OCI-LY1 (cell line): ENCODE measurements around the gene TAS2R41.
"Not testable (repeated sequence)": the region's sequence is repeated elsewhere in the genome, so short reads cannot be mapped to it uniquely, and the experiment has no call there.

Source experiments
- EZH2 ChIP-seq: fragments of 200-600 bp; sonication (generic), shearing (Covaris generic); IDR thresholded peaks from 2 replicates; pipeline ENCODE4 v1.8.0; 2017; ENCODE audit warnings: borderline replicate concordance, mixed run types, mild to moderate bottlenecking, antibody characterized with exemption, low read length, moderate library complexity, mixed read lengths
- TF ChIP-seq, protein P1 (sequence below): fragments of 200-600 bp; sonication (generic), shearing (Covaris generic); IDR thresholded peaks from 2 replicates; pipeline ENCODE4 v1.5.1; 2017; ENCODE audit warnings: mild to moderate bottlenecking, antibody characterized with exemption, low read length, moderate library complexity, mixed read lengths

DNA sequence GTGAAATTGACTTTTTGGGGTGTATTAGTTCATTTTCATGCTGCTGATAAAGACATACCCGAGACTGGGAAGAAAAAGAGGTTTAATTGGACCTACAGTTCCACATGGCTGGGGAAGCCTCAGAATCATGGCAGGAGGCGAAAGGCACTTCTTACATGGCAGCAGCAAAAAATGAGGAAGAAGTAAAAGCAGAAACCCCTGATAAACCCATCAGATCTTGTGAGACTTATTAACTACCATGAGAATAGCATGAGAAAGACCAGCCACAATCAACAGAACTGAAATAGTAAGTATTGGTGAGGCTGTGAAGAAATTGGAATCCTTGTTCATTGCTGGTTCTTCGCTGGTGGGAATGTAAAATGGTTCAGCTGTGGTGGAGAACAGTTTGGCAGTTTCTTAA lies 8.6 kb downstream of the TAS2R41 start:
- TF ChIP-seq, protein P1, sequence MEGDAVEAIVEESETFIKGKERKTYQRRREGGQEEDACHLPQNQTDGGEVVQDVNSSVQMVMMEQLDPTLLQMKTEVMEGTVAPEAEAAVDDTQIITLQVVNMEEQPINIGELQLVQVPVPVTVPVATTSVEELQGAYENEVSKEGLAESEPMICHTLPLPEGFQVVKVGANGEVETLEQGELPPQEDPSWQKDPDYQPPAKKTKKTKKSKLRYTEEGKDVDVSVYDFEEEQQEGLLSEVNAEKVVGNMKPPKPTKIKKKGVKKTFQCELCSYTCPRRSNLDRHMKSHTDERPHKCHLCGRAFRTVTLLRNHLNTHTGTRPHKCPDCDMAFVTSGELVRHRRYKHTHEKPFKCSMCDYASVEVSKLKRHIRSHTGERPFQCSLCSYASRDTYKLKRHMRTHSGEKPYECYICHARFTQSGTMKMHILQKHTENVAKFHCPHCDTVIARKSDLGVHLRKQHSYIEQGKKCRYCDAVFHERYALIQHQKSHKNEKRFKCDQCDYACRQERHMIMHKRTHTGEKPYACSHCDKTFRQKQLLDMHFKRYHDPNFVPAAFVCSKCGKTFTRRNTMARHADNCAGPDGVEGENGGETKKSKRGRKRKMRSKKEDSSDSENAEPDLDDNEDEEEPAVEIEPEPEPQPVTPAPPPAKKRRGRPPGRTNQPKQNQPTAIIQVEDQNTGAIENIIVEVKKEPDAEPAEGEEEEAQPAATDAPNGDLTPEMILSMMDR, result not testable (repeated sequence)
- not testable (repeated sequence) for TF ChIP-seq EZH2
